ENCODE results near the gene KLHL21. TPM values are rescaled to one million over a fixed set of nuclear protein-coding genes. Genes with fewer than 3 reads are reported as not detected.

Gene KLHL21
- total RNA-seq, 1 experiment from 2014 or later, result 21.6 TPM

DNA sequence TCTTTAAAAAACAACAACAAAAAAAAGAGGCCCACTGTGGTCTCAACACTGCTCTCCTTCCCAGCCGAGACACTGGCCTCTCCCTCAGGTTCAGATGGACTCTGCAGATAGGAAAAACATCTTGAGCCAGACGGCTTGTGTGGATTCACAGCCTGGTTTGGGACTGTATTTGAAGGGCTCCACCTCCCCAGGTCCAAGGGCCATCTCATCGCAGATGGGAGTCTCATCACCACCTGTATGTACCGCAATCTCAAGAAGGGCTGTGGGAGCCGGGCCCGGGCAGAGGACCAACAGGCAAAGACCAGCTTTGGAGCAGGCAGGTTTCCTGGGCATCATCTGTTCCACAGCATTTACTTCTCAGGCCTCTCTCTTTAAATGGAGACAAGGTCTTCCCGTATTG is 12.6 kb downstream of the KLHL21 start:
- H3K4me3 ChIP-seq (ENCODE audit: low read depth, low read length), result no peak overlapping the region
- TF ChIP-seq, protein P1, sequence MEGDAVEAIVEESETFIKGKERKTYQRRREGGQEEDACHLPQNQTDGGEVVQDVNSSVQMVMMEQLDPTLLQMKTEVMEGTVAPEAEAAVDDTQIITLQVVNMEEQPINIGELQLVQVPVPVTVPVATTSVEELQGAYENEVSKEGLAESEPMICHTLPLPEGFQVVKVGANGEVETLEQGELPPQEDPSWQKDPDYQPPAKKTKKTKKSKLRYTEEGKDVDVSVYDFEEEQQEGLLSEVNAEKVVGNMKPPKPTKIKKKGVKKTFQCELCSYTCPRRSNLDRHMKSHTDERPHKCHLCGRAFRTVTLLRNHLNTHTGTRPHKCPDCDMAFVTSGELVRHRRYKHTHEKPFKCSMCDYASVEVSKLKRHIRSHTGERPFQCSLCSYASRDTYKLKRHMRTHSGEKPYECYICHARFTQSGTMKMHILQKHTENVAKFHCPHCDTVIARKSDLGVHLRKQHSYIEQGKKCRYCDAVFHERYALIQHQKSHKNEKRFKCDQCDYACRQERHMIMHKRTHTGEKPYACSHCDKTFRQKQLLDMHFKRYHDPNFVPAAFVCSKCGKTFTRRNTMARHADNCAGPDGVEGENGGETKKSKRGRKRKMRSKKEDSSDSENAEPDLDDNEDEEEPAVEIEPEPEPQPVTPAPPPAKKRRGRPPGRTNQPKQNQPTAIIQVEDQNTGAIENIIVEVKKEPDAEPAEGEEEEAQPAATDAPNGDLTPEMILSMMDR (IDR thresholded peaks at IDR 0.05; ENCODE audit: insufficient read depth in 1 of 2, low read depth in 1 of 2, low read length in 1 of 2, severe bottlenecking in 1 of 2, unreplicated experiment in 1 of 2), result no peak
- no peaks in the 10 kb centered on the region for H3K4me1 ChIP-seq
- ChIA-PET CTCF (no interaction called here), POLR2A (no interaction called here)
- no peaks in the 10 kb centered on the region for H3K27me3 ChIP-seq (replicated peaks; ENCODE audit: control insufficient read depth, insufficient read depth, low read length)
- peaks cover 2% of the 10 kb centered on the region; the same call in 1 of the 2 replicates for H3K36me3 ChIP-seq (ENCODE audit: control insufficient read depth, insufficient read depth, low read length)
- H3K4me1 Mint-ChIP-seq (ENCODE audit: low read depth, unreplicated experiment), result no peaks in the 10 kb centered on the region
- H3K4me3 Mint-ChIP-seq (ENCODE audit: unreplicated experiment), result no peak overlapping the region
- no peak for DNase-seq
- no peaks in the 10 kb centered on the region for H3K27me3 Mint-ChIP-seq (ENCODE audit: insufficient read depth, unreplicated experiment)
- H3K9me3 Mint-ChIP-seq (ENCODE audit: unreplicated experiment), result no peaks in the 10 kb centered on the region
- no peak overlapping the region for H3K27ac Mint-ChIP-seq (ENCODE audit: unreplicated experiment)
- no TSS peak for BruUV-seq (replicated peaks)
- peaks cover 24% of the 10 kb centered on the region for H3K36me3 Mint-ChIP-seq (ENCODE audit: insufficient read depth, unreplicated experiment)
- no peaks in the 10 kb centered on the region for H3K9me3 ChIP-seq
- intact Hi-C loops (cut with micrococcal nuclease; ENCODE audit: unreplicated experiment), result no loop called here

DNA sequence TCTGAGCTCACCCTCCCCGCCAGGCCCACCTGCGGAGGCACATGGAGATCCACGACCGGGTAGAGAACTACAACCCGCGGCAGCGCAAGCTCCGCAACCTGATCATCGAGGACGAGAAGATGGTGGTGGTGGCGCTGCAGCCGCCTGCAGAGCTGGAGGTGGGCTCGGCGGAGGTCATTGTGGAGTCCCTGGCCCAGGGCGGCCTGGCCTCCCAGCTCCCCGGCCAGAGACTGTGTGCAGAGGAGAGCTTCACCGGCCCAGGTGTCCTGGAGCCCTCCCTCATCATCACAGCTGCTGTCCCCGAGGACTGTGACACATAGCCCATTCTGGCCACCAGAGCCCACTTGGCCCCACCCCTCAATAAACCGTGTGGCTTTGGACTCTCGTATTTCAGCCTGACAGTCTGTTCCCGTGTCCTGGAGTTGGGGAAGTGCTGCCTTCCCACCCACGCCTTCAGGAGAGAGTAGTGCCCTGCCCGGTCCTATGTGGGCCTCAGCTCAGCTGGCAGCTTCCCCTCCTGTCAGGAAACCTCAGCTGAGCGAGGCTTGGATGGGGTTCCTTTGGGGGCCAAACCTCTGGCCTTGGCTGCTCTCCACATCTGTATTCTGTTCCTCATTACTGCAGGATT is 13.7 kb downstream of the KLHL21 start:
- POLR2A ChIA-PET, result no interaction called here
- no peaks in the 10 kb centered on the region for H3K27me3 ChIP-seq (replicated peaks; ENCODE audit: control insufficient read depth, insufficient read depth, low read length)
- intact Hi-C loops (cut with micrococcal nuclease; ENCODE audit: unreplicated experiment), result no loop called here

DNA sequence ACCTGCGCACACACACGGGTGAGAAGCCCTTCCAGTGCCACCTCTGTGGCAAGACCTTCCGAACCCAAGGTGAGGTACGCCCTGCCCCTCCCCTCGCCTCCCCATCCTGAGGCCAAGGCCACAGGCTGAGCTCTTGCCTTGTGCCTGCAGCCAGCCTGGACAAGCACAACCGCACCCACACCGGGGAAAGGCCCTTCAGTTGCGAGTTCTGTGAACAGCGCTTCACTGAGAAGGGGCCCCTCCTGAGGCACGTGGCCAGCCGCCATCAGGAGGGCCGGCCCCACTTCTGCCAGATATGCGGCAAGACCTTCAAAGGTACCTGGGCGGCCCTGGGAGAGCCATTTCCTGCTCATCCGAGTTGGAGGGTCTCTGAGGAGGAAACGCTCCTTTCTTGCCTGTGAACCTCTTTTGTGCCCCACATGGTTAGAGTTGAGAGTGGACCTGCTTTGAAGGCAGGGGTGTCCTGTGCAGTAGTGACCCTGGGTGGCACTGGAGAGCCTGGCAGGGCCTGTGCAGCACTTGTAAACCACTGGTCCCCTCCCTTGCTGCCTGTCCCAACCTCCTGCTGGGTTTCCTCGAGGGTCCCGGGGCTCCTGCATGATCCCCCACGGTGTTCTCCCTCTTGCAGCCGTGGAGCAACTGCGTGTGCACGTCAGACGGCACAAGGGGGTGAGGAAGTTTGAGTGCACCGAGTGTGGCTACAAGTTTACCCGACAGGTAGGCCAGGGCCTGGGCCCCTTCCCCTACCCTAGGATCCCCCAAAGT is 14.4 kb downstream of the KLHL21 start:
- no peaks in the 10 kb centered on the region for H3K9me3 ChIP-seq
- H3K9me3 Mint-ChIP-seq (ENCODE audit: unreplicated experiment), result no peaks in the 10 kb centered on the region
- no TSS peak for BruUV-seq (replicated peaks)
- H3K36me3 ChIP-seq (ENCODE audit: control insufficient read depth, insufficient read depth, low read length), result peaks cover 2% of the 10 kb centered on the region; the same call in 1 of the 2 replicates
- no peak overlapping the region for H3K4me3 ChIP-seq (ENCODE audit: low read depth, low read length)
- H3K27me3 Mint-ChIP-seq (ENCODE audit: insufficient read depth, unreplicated experiment), result no peaks in the 10 kb centered on the region
- TF ChIP-seq, protein P1 (IDR thresholded peaks at IDR 0.05; ENCODE audit: insufficient read depth in 1 of 2, low read depth in 1 of 2, low read length in 1 of 2, severe bottlenecking in 1 of 2, unreplicated experiment in 1 of 2), result no peak
- ChIA-PET CTCF (no interaction called here), POLR2A (no interaction called here)
- intact Hi-C loops (cut with micrococcal nuclease; ENCODE audit: unreplicated experiment), result no loop called here
- no peak overlapping the region for H3K4me3 Mint-ChIP-seq (ENCODE audit: unreplicated experiment)
- DNase-seq, result no peak
- no peaks in the 10 kb centered on the region for H3K4me1 Mint-ChIP-seq (ENCODE audit: low read depth, unreplicated experiment)
- peaks cover 15% of the 10 kb centered on the region for H3K36me3 Mint-ChIP-seq (ENCODE audit: insufficient read depth, unreplicated experiment)
- H3K27me3 ChIP-seq (replicated peaks; ENCODE audit: control insufficient read depth, insufficient read depth, low read length), result no peaks in the 10 kb centered on the region
- H3K27ac Mint-ChIP-seq (ENCODE audit: unreplicated experiment), result no peak overlapping the region
- no peaks in the 10 kb centered on the region for H3K4me1 ChIP-seq

More for the DNA sequence above, 13.7 kb downstream of the KLHL21 start:
- DNase-seq, result no peak
- TF ChIP-seq, protein P1 (IDR thresholded peaks at IDR 0.05; ENCODE audit: insufficient read depth in 1 of 2, low read depth in 1 of 2, low read length in 1 of 2, severe bottlenecking in 1 of 2, unreplicated experiment in 1 of 2), result no peak
- Histone ChIP-seq H3K9me3 (no peaks in the 10 kb centered on the region), H3K36me3 (ENCODE audit: control insufficient read depth, insufficient read depth, low read length) (peaks cover 2% of the 10 kb centered on the region; the same call in 1 of the 2 replicates), H3K4me1 (no peaks in the 10 kb centered on the region), H3K4me3 (ENCODE audit: low read depth, low read length) (no peak overlapping the region)
- CTCF ChIA-PET, result no interaction called here
- Mint-ChIP-seq H3K9me3 (ENCODE audit: unreplicated experiment) (no peaks in the 10 kb centered on the region), H3K4me1 (ENCODE audit: low read depth, unreplicated experiment) (no peaks in the 10 kb centered on the region), H3K4me3 (ENCODE audit: unreplicated experiment) (no peak overlapping the region), H3K36me3 (ENCODE audit: insufficient read depth, unreplicated experiment) (peaks cover 22% of the 10 kb centered on the region), H3K27me3 (ENCODE audit: insufficient read depth, unreplicated experiment) (no peaks in the 10 kb centered on the region), H3K27ac (ENCODE audit: unreplicated experiment) (no peak overlapping the region)
- no TSS peak for BruUV-seq (replicated peaks)

All from Caco-2 (cell line).